ENCODE measurements around the gene SERINC3.

- TF ChIP-seq JUND (IDR thresholded peaks at IDR 0.05) = no peak
- no peak for TF ChIP-seq EP300 (IDR thresholded peaks at IDR 0.05; ENCODE audit: borderline replicate concordance in 1 of 2, low read depth in 1 of 2, low read length in 1 of 2)
- TF ChIP-seq, protein P1, sequence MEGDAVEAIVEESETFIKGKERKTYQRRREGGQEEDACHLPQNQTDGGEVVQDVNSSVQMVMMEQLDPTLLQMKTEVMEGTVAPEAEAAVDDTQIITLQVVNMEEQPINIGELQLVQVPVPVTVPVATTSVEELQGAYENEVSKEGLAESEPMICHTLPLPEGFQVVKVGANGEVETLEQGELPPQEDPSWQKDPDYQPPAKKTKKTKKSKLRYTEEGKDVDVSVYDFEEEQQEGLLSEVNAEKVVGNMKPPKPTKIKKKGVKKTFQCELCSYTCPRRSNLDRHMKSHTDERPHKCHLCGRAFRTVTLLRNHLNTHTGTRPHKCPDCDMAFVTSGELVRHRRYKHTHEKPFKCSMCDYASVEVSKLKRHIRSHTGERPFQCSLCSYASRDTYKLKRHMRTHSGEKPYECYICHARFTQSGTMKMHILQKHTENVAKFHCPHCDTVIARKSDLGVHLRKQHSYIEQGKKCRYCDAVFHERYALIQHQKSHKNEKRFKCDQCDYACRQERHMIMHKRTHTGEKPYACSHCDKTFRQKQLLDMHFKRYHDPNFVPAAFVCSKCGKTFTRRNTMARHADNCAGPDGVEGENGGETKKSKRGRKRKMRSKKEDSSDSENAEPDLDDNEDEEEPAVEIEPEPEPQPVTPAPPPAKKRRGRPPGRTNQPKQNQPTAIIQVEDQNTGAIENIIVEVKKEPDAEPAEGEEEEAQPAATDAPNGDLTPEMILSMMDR (IDR thresholded peaks at IDR 0.05) = no peak
- TF ChIP-seq NRF1 (IDR thresholded peaks at IDR 0.05; ENCODE audit: low read depth, low read length) = no peak
- TF ChIP-seq YY1 (IDR thresholded peaks at IDR 0.05; ENCODE audit: low read depth) = no peak
- no peak for TF ChIP-seq POLR2AphosphoS5 (IDR thresholded peaks at IDR 0.05; ENCODE audit: low read depth, low read length)
- TF ChIP-seq CHD2 (IDR thresholded peaks at IDR 0.05; ENCODE audit: low read length, partially characterized antibody) = no peak
These were observed 38.8 kb downstream of the SERINC3 start for GRCh38 chr20:44483112-44483511.

Measured in SK-N-SH (cell line).